Naive thymus-derived CD4-positive, alpha-beta T cell (primary cell): ENCODE measurements around the gene ADAMTSL1. TPM values are rescaled to one million over a fixed set of nuclear protein-coding genes. Genes with fewer than 3 reads are reported as not detected.

Source experiments
- ATAC-seq: fragments of 150-1000 bp; cut with Tn5 transposase; 2 replicates; pipeline ENCODE4 v1.10.0; 2021; ENCODE audit warnings: mild to moderate bottlenecking, moderate library complexity
- CTCF ChIA-PET: fragments of 350-600 bp; sonication (Branson Sonifier 250); formaldehyde crosslinking; loops from one replicate; lab custom pipeline; 2021; ENCODE audit warnings: antibody characterized with exemption; lab: Charles Lee
- POLR2A ChIA-PET: fragments of 350-600 bp; sonication (Branson Sonifier 250); formaldehyde crosslinking; loops from one replicate; lab custom pipeline; 2021; ENCODE audit warnings: antibody characterized with exemption, inconsistent platforms; lab: Charles Lee
- DNase-seq, 9 donors: peaks; one replicate each; pipeline versions ENCODE4 v3.0.0 to v3.0.0-alpha.2; 2020 to 2022; ENCODE audit warnings: mixed read lengths in 1 of 9
- H3K27ac ChIP-seq: one replicate; pipeline ENCODE4 v1.7.0; 2013; ENCODE audit warnings: mild to moderate bottlenecking, low read depth, low read length, moderate library complexity
- H3K27me3 ChIP-seq, 2 donors: one replicate each; pipeline ENCODE4 v1.7.0; 2013; ENCODE audit warnings: low read length in 2 of 2, mild to moderate bottlenecking in 2 of 2, moderate library complexity in 2 of 2; ENCODE audit not compliant: control insufficient read depth in 2 of 2, insufficient read depth in 2 of 2
- H3K36me3 ChIP-seq, 3 experiments: 1 replicate in 2 of 3; 2 replicates in 1 of 3; pipeline ENCODE4 v1.7.0; 2013; ENCODE audit warnings: low read length in 3 of 3, mild to moderate bottlenecking in 3 of 3, moderate library complexity in 1 of 3; ENCODE audit not compliant: insufficient read depth in 3 of 3, control insufficient read depth in 2 of 3
- H3K4me1 ChIP-seq, 2 donors: one replicate each; pipeline ENCODE4 v1.7.0; 2013; ENCODE audit warnings: low read length in 2 of 2, mild to moderate bottlenecking in 2 of 2, moderate library complexity in 1 of 2; ENCODE audit not compliant: control insufficient read depth in 2 of 2, insufficient read depth in 2 of 2
- H3K4me3 ChIP-seq: 2 replicates; pipeline ENCODE4 v1.7.0; 2013; ENCODE audit warnings: mild to moderate bottlenecking, low read length
- H3K9me3 ChIP-seq, 3 experiments: 1 replicate in 2 of 3; 2 replicates in 1 of 3; pipeline ENCODE4 v1.7.0; 2013; ENCODE audit warnings: low read length in 3 of 3; ENCODE audit not compliant: control insufficient read depth in 2 of 3
- H3K27ac Mint-ChIP-seq, 9 donors: one replicate each; pipeline ENCODE4 v1.8.0; 2020 to 2022; ENCODE audit warnings: mixed read lengths in 9 of 9, mild to moderate bottlenecking in 8 of 9, moderate library complexity in 5 of 9, inconsistent platforms in 2 of 9
- H3K27me3 Mint-ChIP-seq, 5 donors: one replicate each; pipeline ENCODE4 v1.8.0; 2021 to 2022; ENCODE audit warnings: mixed read lengths in 5 of 5, mild to moderate bottlenecking in 1 of 5
- H3K36me3 Mint-ChIP-seq, 5 donors: one replicate each; pipeline ENCODE4 v1.8.0; 2020 to 2022; ENCODE audit warnings: mixed read lengths in 5 of 5, mild to moderate bottlenecking in 3 of 5, inconsistent platforms in 1 of 5
- H3K4me1 Mint-ChIP-seq, 7 donors: one replicate each; pipeline ENCODE4 v1.8.0; 2020 to 2022; ENCODE audit warnings: mixed read lengths in 7 of 7, mild to moderate bottlenecking in 3 of 7, inconsistent platforms in 1 of 7
- H3K4me3 Mint-ChIP-seq, 10 donors: one replicate each; pipeline ENCODE4 v1.8.0; 2020 to 2022; ENCODE audit warnings: mild to moderate bottlenecking in 10 of 10, mixed read lengths in 10 of 10, moderate library complexity in 6 of 10, inconsistent platforms in 2 of 10
- H3K9me3 Mint-ChIP-seq, 11 donors: one replicate each; pipeline ENCODE4 v1.8.0; 2020 to 2022; ENCODE audit warnings: mixed read lengths in 11 of 11, mild to moderate bottlenecking in 4 of 11, inconsistent platforms in 1 of 11, moderate library complexity in 1 of 11
- intact Hi-C, 2 donors: fragments of 100-400 bp; cut with micrococcal nuclease; formaldehyde crosslinking; loops; one replicate each; pipeline ENCODE4 v1.15.1; 2023
- polyA plus RNA-seq, 2 donors: library from polyadenylated mRNA; unstranded; fragments of 300-500 nt; fragmentation: Illumina TruSeq; gene quantifications; one replicate each; pipeline ENCODE4 v1.2.3, GENCODE V29; 2021
- total RNA-seq, 6 experiments: library from RNA in 5 of 6; stranded (reverse) in 5 of 6; gene quantifications; 1 replicate in 5 of 6; 2 replicates in 1 of 6; pipeline ENCODE4 v1.2.3 and lab custom pipeline; 2021 to 2026

Gene ADAMTSL1
- total and polyA plus RNA-seq, 7 experiments from 2014 or later: not detected

DNA sequence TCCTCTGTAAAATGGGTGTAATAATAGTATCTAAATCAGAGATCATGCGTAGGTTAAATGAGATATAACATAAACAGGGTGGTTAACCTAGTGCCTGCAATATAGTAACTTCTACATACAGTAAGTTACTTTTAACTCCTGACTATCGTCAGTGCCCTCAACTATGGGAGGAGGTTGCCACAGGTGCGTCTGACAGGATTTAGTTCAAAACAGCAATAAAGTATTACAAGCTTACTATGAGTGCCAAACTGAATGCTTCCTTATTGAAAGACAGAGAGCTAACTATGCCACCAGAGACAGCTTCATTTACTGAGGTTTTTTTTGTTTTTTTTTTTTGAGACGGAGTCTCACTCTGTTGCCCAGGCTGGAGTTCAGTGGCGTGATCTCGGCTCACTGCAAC is 209.0 kb downstream of the ADAMTSL1 start:
- Mint-ChIP-seq H3K4me1 (no peaks in the 10 kb centered on the region), H3K27ac (no peak overlapping the region), H3K9me3 (no peaks in the 10 kb centered on the region), H3K4me3 (no peak overlapping the region), H3K36me3 (no peaks in the 10 kb centered on the region), H3K27me3 (peaks cover 0 to 14% (median 0%) of the 10 kb centered on the region in 5 donors)
- Histone ChIP-seq H3K27me3 (no peaks in the 10 kb centered on the region), H3K9me3 (no peaks in the 10 kb centered on the region), H3K27ac (no peak overlapping the region), H3K4me1 (no peaks in the 10 kb centered on the region), H3K4me3 (no peak overlapping the region), H3K36me3 (no peaks in the 10 kb centered on the region)
- ATAC-seq (no peak), DNase-seq (no peak)
- CTCF ChIA-PET: no interaction called here
- intact Hi-C loops: no loop called here
- POLR2A ChIA-PET: no interaction called here

DNA sequence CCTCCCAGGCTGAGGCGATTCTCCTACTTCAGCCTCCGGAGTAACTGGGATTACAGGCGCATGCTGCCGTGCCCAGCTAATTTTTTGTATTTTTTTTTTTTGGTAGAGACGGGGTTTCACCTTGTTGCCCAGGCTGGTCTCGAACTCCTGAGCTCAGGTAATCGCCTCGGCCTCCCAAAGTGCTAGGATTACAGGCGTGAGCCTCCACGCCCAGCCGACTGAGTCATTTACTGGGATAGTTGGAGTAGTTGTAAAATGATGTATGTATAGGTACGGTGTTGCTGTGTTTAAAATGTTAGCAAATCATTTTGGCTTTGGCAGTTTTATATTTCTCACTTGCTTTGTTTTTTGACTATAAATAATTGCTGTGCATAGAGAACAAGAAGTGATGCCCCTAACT is 209.4 kb downstream of the ADAMTSL1 start:
- H3K9me3 ChIP-seq: no peaks in the 10 kb centered on the region
- intact Hi-C loops: no loop called here
- H3K4me1 Mint-ChIP-seq: no peaks in the 10 kb centered on the region
- no peak overlapping the region for H3K4me3 Mint-ChIP-seq
- H3K9me3 Mint-ChIP-seq: no peaks in the 10 kb centered on the region
- H3K4me3 ChIP-seq: no peak overlapping the region
- H3K36me3 ChIP-seq: no peaks in the 10 kb centered on the region
- ChIA-PET POLR2A (no interaction called here), CTCF (no interaction called here)
- H3K27me3 ChIP-seq: no peaks in the 10 kb centered on the region
- peaks cover 0 to 11% (median 0%) of the 10 kb centered on the region in 5 donors for H3K27me3 Mint-ChIP-seq
- DNase-seq (no peak), ATAC-seq (no peak)
- no peak overlapping the region for H3K27ac Mint-ChIP-seq
- no peak overlapping the region for H3K27ac ChIP-seq
- no peaks in the 10 kb centered on the region for H3K36me3 Mint-ChIP-seq
- no peaks in the 10 kb centered on the region for H3K4me1 ChIP-seq

DNA sequence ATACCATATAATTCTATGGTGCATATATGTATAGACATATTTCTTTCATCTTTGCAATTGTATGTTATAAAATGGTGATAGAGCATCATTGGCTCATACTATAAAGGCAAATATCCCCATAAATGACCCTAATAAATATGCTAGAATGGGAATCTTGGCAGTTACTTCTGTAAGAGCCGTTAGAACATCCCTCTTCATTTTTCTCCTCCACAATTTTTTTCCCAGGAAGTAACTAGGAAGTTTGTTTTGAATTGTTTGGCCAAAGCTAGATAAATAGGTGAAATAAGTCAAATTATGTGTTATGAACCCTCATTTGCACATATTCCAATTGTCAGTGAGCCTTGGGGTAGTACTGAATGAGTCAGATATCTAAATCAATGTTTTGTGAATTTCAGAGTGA is 209.9 kb downstream of the ADAMTSL1 start:
- peaks cover 0 to 9% (median 0%) of the 10 kb centered on the region in 5 donors for H3K27me3 Mint-ChIP-seq
- ATAC-seq (no peak), DNase-seq (no peak)
- H3K9me3 Mint-ChIP-seq: no peaks in the 10 kb centered on the region
- no peaks in the 10 kb centered on the region for H3K4me1 Mint-ChIP-seq
- no peaks in the 10 kb centered on the region for H3K27me3 ChIP-seq
- no peaks in the 10 kb centered on the region for H3K9me3 ChIP-seq
- H3K27ac ChIP-seq: no peak overlapping the region
- CTCF ChIA-PET: no interaction called here
- no peak overlapping the region for H3K27ac Mint-ChIP-seq
- no peaks in the 10 kb centered on the region for H3K36me3 ChIP-seq
- intact Hi-C loops: no loop called here
- H3K4me3 Mint-ChIP-seq: no peak overlapping the region
- no peaks in the 10 kb centered on the region for H3K36me3 Mint-ChIP-seq
- no peaks in the 10 kb centered on the region for H3K4me1 ChIP-seq
- POLR2A ChIA-PET: no interaction called here
- no peak overlapping the region for H3K4me3 ChIP-seq

- H3K36me3 Mint-ChIP-seq: no peaks in the 10 kb centered on the region
- Histone ChIP-seq H3K4me1 (no peaks in the 10 kb centered on the region), H3K4me3 (no peak overlapping the region), H3K36me3 (no peaks in the 10 kb centered on the region), H3K27me3 (no peaks in the 10 kb centered on the region), H3K27ac (no peak overlapping the region), H3K9me3 (no peaks in the 10 kb centered on the region)
- H3K4me1 Mint-ChIP-seq: no peaks in the 10 kb centered on the region
- ChIA-PET CTCF (no interaction called here), POLR2A (no interaction called here)
- H3K27ac Mint-ChIP-seq: no peak overlapping the region
- no peaks in the 10 kb centered on the region for H3K9me3 Mint-ChIP-seq
- H3K4me3 Mint-ChIP-seq: no peak overlapping the region
- intact Hi-C loops: no loop called here
- DNase-seq: no peak
- peaks cover 0 to 9% (median 0%) of the 10 kb centered on the region in 5 donors for H3K27me3 Mint-ChIP-seq
- no peak for ATAC-seq
Measured at GRCh38 chr9:18684593-18685317, 210.8 kb downstream of the ADAMTSL1 start.

GRCh38 chr9:18688581-18689565 is 214.9 kb downstream of the ADAMTSL1 start:
- peaks cover 0 to 6% (median 0%) of the 10 kb centered on the region in 5 donors for H3K27me3 Mint-ChIP-seq
- Histone ChIP-seq H3K4me1 (no peaks in the 10 kb centered on the region), H3K9me3 (no peaks in the 10 kb centered on the region), H3K4me3 (no peak overlapping the region), H3K27me3 (no peaks in the 10 kb centered on the region), H3K27ac (no peak overlapping the region), H3K36me3 (no peaks in the 10 kb centered on the region)
- H3K27ac Mint-ChIP-seq: no peak overlapping the region
- DNase-seq: no peak
- H3K9me3 Mint-ChIP-seq: peaks cover 0 to 3% (median 3%) of the 10 kb centered on the region in 11 donors
- no peak overlapping the region for H3K4me3 Mint-ChIP-seq
- ChIA-PET CTCF (no interaction called here), POLR2A (no interaction called here)
- H3K36me3 Mint-ChIP-seq: peaks cover 0 to 3% (median 0%) of the 10 kb centered on the region in 5 donors
- no peaks in the 10 kb centered on the region for H3K4me1 Mint-ChIP-seq
- intact Hi-C loops: no loop called here
- no peak for ATAC-seq

GRCh38 chr9:18689921-18690320 is 216.0 kb downstream of the ADAMTSL1 start:
- no peak overlapping the region for H3K4me3 Mint-ChIP-seq
- no peak for ATAC-seq
- H3K4me3 ChIP-seq: no peak overlapping the region
- ChIA-PET CTCF (no interaction called here), POLR2A (no interaction called here)
- peaks cover 0 to 12% (median 7%) of the 10 kb centered on the region in 11 donors for H3K9me3 Mint-ChIP-seq
- H3K36me3 ChIP-seq: no peaks in the 10 kb centered on the region
- peaks cover 0 to 9% (median 0%) of the 10 kb centered on the region in 5 donors for H3K36me3 Mint-ChIP-seq
- no peak for DNase-seq
- H3K4me1 ChIP-seq: no peaks in the 10 kb centered on the region
- no peaks in the 10 kb centered on the region for H3K4me1 Mint-ChIP-seq
- H3K9me3 ChIP-seq: peaks cover 0 to 3% (median 0%) of the 10 kb centered on the region in 3 experiments
- no peak overlapping the region for H3K27ac ChIP-seq
- no peaks in the 10 kb centered on the region for H3K27me3 ChIP-seq
- intact Hi-C loops: no loop called here
- H3K27me3 Mint-ChIP-seq: peaks cover 0 to 9% (median 0%) of the 10 kb centered on the region in 5 donors
- H3K27ac Mint-ChIP-seq: no peak overlapping the region
